ENCODE data around the gene SND1.

DNA sequence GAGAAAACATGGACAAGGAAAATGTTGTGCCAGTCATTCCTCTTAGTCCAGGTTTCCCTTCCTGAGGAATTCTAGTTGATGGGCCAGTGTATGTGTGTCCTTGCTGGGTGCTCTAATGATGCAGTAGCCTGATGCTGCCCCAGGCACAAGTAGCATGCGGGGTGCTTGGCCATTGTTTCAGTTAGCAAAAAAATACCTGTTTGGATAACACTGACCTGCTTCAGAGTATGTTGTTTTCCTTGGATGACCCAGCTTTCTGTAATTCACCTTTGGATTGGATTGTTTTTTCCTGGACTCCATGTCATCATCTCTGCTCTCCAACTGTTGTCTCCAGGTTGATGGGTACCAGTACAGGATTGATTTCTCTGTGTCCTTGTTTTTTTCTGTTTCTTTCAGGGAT lies 169.2 kb downstream of the SND1 start:
- TF ChIP-seq SPI1 (IDR thresholded peaks at IDR 0.05; ENCODE audit: borderline replicate concordance, insufficient read depth, low read depth, low read length) (no peak), LARP7 (IDR thresholded peaks at IDR 0.05) (no peak), GATAD2B (conservative IDR thresholded peaks at IDR 0.05; ENCODE audit: low read depth) (no peak), CREB1 (IDR thresholded peaks at IDR 0.05; ENCODE audit: low read depth) (no peak), E4F1 (IDR thresholded peaks at IDR 0.05; ENCODE audit: borderline replicate concordance, partially characterized antibody) (no peak)

Measured in GM12878 (cell line).